Breast epithelium (tissue), 4 donors: ENCODE results near the gene ARHGEF1. TPM values are rescaled to one million over a fixed set of nuclear protein-coding genes. Genes with fewer than 3 reads are reported as not detected.

ENCODE experiments used
- DNase-seq, 2 donors: peaks; one replicate each; pipeline ENCODE4 v3.0.0-alpha.2; 2019; ENCODE audit warnings: low spot score in 2 of 2
- H3K27ac ChIP-seq, 2 donors: fragments of 200-600 bp; sonication (generic) in 1 of 2; one replicate each; pipeline ENCODE4 v1.5.1; 2016 to 2019; ENCODE audit warnings: mild to moderate bottlenecking in 1 of 2
- H3K27me3 ChIP-seq, 2 donors: fragments of 200-600 bp; sonication (generic) in 1 of 2; one replicate each; pipeline versions ENCODE4 v1.5.1 to v1.6.0; 2017 to 2019; ENCODE audit warnings: control low read depth in 1 of 2, mild to moderate bottlenecking in 1 of 2
- H3K36me3 ChIP-seq: fragments of 200-600 bp; one replicate; pipeline ENCODE4 v1.5.1; 2019
- H3K4me1 ChIP-seq, 2 donors: fragments of 200-600 bp; sonication (generic); one replicate each; pipeline ENCODE4 v1.5.1; 2016 to 2019; ENCODE audit warnings: control low read depth in 1 of 2
- H3K4me3 ChIP-seq, 3 donors: fragments of 200-600 bp; sonication (generic); 1 replicate in 2 of 3; 2 replicates in 1 of 3; pipeline ENCODE4 v1.5.1; 2016 to 2019; ENCODE audit warnings: mild to moderate bottlenecking in 3 of 3, moderate library complexity in 2 of 3
- H3K9me3 ChIP-seq, 2 donors: fragments of 200-600 bp; sonication (generic) in 1 of 2; one replicate each; pipeline ENCODE4 v1.5.1; 2016 to 2019; ENCODE audit warnings: control low read depth in 1 of 2
- CTCF ChIP-seq, 3 donors: fragments of 450-650 bp; IDR thresholded peaks; one replicate each; pipeline ENCODE4 v1.5.1; 2016 to 2017; ENCODE audit warnings: antibody characterized with exemption in 3 of 3, mild to moderate bottlenecking in 3 of 3, moderate library complexity in 3 of 3
- POLR2A ChIP-seq: fragments of 450-650 bp; IDR thresholded peaks from one replicate; pipeline ENCODE4 v1.6.1; 2016; ENCODE audit warnings: antibody characterized with exemption, mild to moderate bottlenecking, moderate library complexity
- POLR2AphosphoS5 ChIP-seq, 3 donors: sonication (generic); formaldehyde crosslinking; IDR thresholded peaks; one replicate each; pipeline ENCODE4 v1.6.1; 2017; ENCODE audit warnings: antibody characterized with exemption in 3 of 3
- intact Hi-C: fragments of 100-400 bp; cut with DNase I; formaldehyde crosslinking; loops from one replicate; pipeline ENCODE4 v1.15.1; 2023; ENCODE audit warnings: low total_unique reads
- total RNA-seq, 3 donors: library from RNA; depleted of rRNA; stranded (reverse); fragments of >200 nt; gene quantifications; one replicate each; pipeline ENCODE4 v1.1.0, GENCODE V29; 2016

Gene ARHGEF1
- total RNA-seq, 3 donors from 2014 or later: 55.0 to 61.9 (median 55.7) TPM

GRCh38 chr19:41922585-41922984, 39.6 kb downstream of the ARHGEF1 start:
- peaks cover 6 to 73% of the 10 kb centered on the region in 2 donors for H3K27me3 ChIP-seq
- intact Hi-C loops: no loop called here
- no peak overlapping the region for H3K4me3 ChIP-seq
- no peak for DNase-seq
- no peaks in the 10 kb centered on the region for H3K36me3 ChIP-seq
- no peaks in the 10 kb centered on the region for H3K9me3 ChIP-seq
- H3K4me1 ChIP-seq: no peaks in the 10 kb centered on the region
- no peak overlapping the region for H3K27ac ChIP-seq
- TF ChIP-seq POLR2A (no peak), POLR2AphosphoS5 (IDR thresholded peaks at IDR 0.05) (no peak), CTCF (IDR thresholded peaks at IDR 0.05) (no peak)

GRCh38 chr19:41923045-41923788, 40.2 kb downstream of the ARHGEF1 start:
- H3K27ac ChIP-seq: no peak overlapping the region
- no peak overlapping the region for H3K4me3 ChIP-seq
- no peaks in the 10 kb centered on the region for H3K9me3 ChIP-seq
- peaks cover 3 to 72% of the 10 kb centered on the region in 2 donors for H3K27me3 ChIP-seq
- no peaks in the 10 kb centered on the region for H3K4me1 ChIP-seq
- intact Hi-C loops: no loop called here
- no peaks in the 10 kb centered on the region for H3K36me3 ChIP-seq
- DNase-seq: no peak
- TF ChIP-seq POLR2A: no peak
- TF ChIP-seq CTCF (IDR thresholded peaks at IDR 0.05): no peak
- TF ChIP-seq POLR2AphosphoS5 (IDR thresholded peaks at IDR 0.05): no peak

- H3K4me3 ChIP-seq: no peak overlapping the region
- no peaks in the 10 kb centered on the region for H3K36me3 ChIP-seq
- no peaks in the 10 kb centered on the region for H3K9me3 ChIP-seq
- no peak for DNase-seq
- intact Hi-C loops: loop anchor here (5.0 kb wide), 1 partner anchor 442 kb away; no protein-coding TSS in a partner anchor
- H3K27ac ChIP-seq: no peak overlapping the region
- TF ChIP-seq POLR2AphosphoS5 (IDR thresholded peaks at IDR 0.05) (no peak), POLR2A (no peak), CTCF (IDR thresholded peaks at IDR 0.05) (no peak)
- H3K27me3 ChIP-seq: peaks cover 3 to 77% of the 10 kb centered on the region in 2 donors
- H3K4me1 ChIP-seq: peaks cover 0 to 7% of the 10 kb centered on the region in 2 donors
Measured at GRCh38 chr19:41924151-41925145, 41.5 kb downstream of the ARHGEF1 start.

- intact Hi-C loops: loop anchor here (5.0 kb wide), 1 partner anchor 443 kb away; no protein-coding TSS in a partner anchor
- no peaks in the 10 kb centered on the region for H3K9me3 ChIP-seq
- peaks cover 3 to 86% of the 10 kb centered on the region in 2 donors for H3K27me3 ChIP-seq
Measured at GRCh38 chr19:41925208-41926003, 42.4 kb downstream of the ARHGEF1 start.

More at GRCh38 chr19:41925208-41926003, 42.4 kb downstream of the ARHGEF1 start:
- DNase-seq: no peak
- Histone ChIP-seq H3K27ac (no peak overlapping the region), H3K4me1 (peaks cover 0 to 7% of the 10 kb centered on the region in 2 donors), H3K36me3 (no peaks in the 10 kb centered on the region), H3K4me3 (no peak overlapping the region)
- TF ChIP-seq CTCF (IDR thresholded peaks at IDR 0.05) (no peak), POLR2A (no peak), POLR2AphosphoS5 (IDR thresholded peaks at IDR 0.05) (no peak)
